K562 (cell line): ENCODE data around the gene ALOX5. TPM values are rescaled to one million over a fixed set of nuclear protein-coding genes. Genes with fewer than 3 reads are reported as not detected.

Experiments
- CBX3 ChIP-seq, 2 experiments: IDR thresholded peaks; 1 replicate in 1 of 2; 2 replicates in 1 of 2; pipeline ENCODE4 v1.6.1; 2012; ENCODE audit warnings: inconsistent platforms in 2 of 2, low read length in 2 of 2, borderline replicate concordance in 1 of 2, control low read depth in 1 of 2
- CUX1 ChIP-seq: fragments of 200-800 bp; sonication (Bioruptor generic); IDR thresholded peaks from 2 replicates; pipeline ENCODE4 v1.6.1; 2016; ENCODE audit warnings: missing genetic modification characterization, missing compliant biosample characterization
- CXXC5 ChIP-seq: fragments of 250-450 bp; sonication (Bioruptor Pico); IDR thresholded peaks from 2 replicates; pipeline ENCODE4 v1.8.0; 2022; ENCODE audit warnings: inconsistent platforms, mild to moderate bottlenecking, moderate library complexity
- DMBX1 ChIP-seq: fragments of 250-450 bp; sonication (Bioruptor Pico); IDR thresholded peaks from 2 replicates; pipeline ENCODE4 v1.8.0; 2022; ENCODE audit warnings: inconsistent platforms, mild to moderate bottlenecking, moderate library complexity, borderline replicate concordance
- E2F3 ChIP-seq: fragments of 250-450 bp; sonication (Bioruptor Pico); IDR thresholded peaks from 2 replicates; pipeline ENCODE4 v1.4.0; 2020; ENCODE audit warnings: mild to moderate bottlenecking
- ETV5 ChIP-seq: sonication (generic); formaldehyde crosslinking; IDR thresholded peaks from 2 replicates; pipeline ENCODE4 v1.4.0; 2020; ENCODE audit warnings: low read depth, mild to moderate bottlenecking, missing genetic modification reagents
- HMG20A ChIP-seq: fragments of 450-650 bp; formaldehyde crosslinking; conservative IDR thresholded peaks from 2 replicates; pipeline ENCODE4 v1.4.0; 2020; ENCODE audit warnings: mild to moderate bottlenecking, mixed read lengths
- IRF1 ChIP-seq: sonication (generic); formaldehyde crosslinking; IDR thresholded peaks from 2 replicates; pipeline ENCODE4 v1.8.0; 2022; ENCODE audit warnings: missing genetic modification reagents, mild to moderate bottlenecking, borderline replicate concordance
- MAFG ChIP-seq: fragments of 450-650 bp; conservative IDR thresholded peaks from 2 replicates; pipeline ENCODE4 v1.6.1; 2016; ENCODE audit warnings: missing genetic modification characterization, missing compliant biosample characterization
- MBD2 ChIP-seq: sonication (generic); IDR thresholded peaks from 2 replicates; pipeline ENCODE4 v1.6.1; 2016; ENCODE audit warnings: low read depth, borderline replicate concordance
- RCOR1 ChIP-seq, 2 experiments: IDR thresholded peaks; 2 replicates each; pipeline ENCODE4 v1.6.1; 2012; ENCODE audit warnings: low read depth in 2 of 2, low read length in 2 of 2, borderline replicate concordance in 1 of 2, improper control_type of control experiment in 1 of 2
- SRSF3 ChIP-seq: fragments of 200-400 bp; formaldehyde crosslinking; IDR thresholded peaks from 2 replicates; pipeline ENCODE4 v1.6.1; 2016; ENCODE audit warnings: mild to moderate bottlenecking, low read length, moderate library complexity; ENCODE audit not compliant: insufficient read depth
- ZBTB11 ChIP-seq, 3 experiments: fragments of 200-800 bp in 1 of 3; fragments of 250-450 bp in 1 of 3; fragments of 450-650 bp in 1 of 3; sonication (Bioruptor Pico) in 1 of 3; sonication (Bioruptor generic) in 1 of 3; formaldehyde crosslinking in 1 of 3; IDR thresholded peaks; 2 replicates each; pipeline versions ENCODE4 v1.6.1 to v1.8.0; 2016 to 2022; ENCODE audit warnings: mild to moderate bottlenecking in 2 of 3, missing genetic modification characterization in 2 of 3, missing compliant biosample characterization in 1 of 3, moderate library complexity in 1 of 3
- ZNF121 ChIP-seq: sonication (generic); formaldehyde crosslinking; conservative IDR thresholded peaks from 2 replicates; pipeline ENCODE4 v1.8.0; 2022; ENCODE audit warnings: missing genetic modification reagents
- ZNF780A ChIP-seq: fragments of 250-450 bp; sonication (Bioruptor Pico); IDR thresholded peaks from 2 replicates; pipeline ENCODE4 v1.5.0; 2021; ENCODE audit warnings: mild to moderate bottlenecking
- polyA plus RNA-seq, 8 experiments: library from polyadenylated mRNA; depleted of rRNA in 4 of 8; stranded (reverse) in 5 of 8; unstranded in 3 of 8; fragments of >200 nt; fragmentation: Nextera tagmentation in 2 of 8; fragmentation: Illumina TruSeq in 1 of 8; extraction: Ambion mirVana in 2 of 8; extraction: Trizol in 1 of 8; gene quantifications; 2 replicates each; pipeline versions ENCODE4 v1.2.1 to v1.2.3, GENCODE V29; 2011 to 2014; ENCODE audit warnings: inconsistent platforms in 1 of 8, missing spikeins in 1 of 8
- total RNA-seq, 7 experiments: library from RNA; depleted of rRNA in 6 of 7; stranded (reverse); fragments of >200 nt in 6 of 7; fragmentation: Illumina TruSeq in 2 of 7; extraction: Trizol in 2 of 7; gene quantifications; 2 replicates each; pipeline versions ENCODE4 v1.2.1 to v1.2.3, GENCODE V29; 2011 to 2021; ENCODE audit warnings: low replicate concordance in 1 of 7

Gene ALOX5
- total and polyA plus RNA-seq, 9 of the 15 experiments (the other 6 are each of a cell fraction or from before 2014, with no cell fraction given) = 0.10 to 2.4 (median 1.4) TPM

- TF ChIP-seq MBD2 (peak; percentile 47; the same call in 1 of the 2 replicates), CUX1 (peak; percentile 99), ETV5 (CRISPR knock-in tag) (no peak), SRSF3 (no peak), ZNF780A (CRISPR knock-in tag) (0 out of 2 replicates have a peak, but pooled peaks have one; percentile 72), CBX3 (IDR thresholded peaks at IDR 0.05; ENCODE audit: borderline replicate concordance in 1 of 2, low read length in 2 of 2) (peak in 1 of 2 experiments; percentile 25; a peak in 1 of 3 replicates), CXXC5 (CRISPR knock-in tag) (peak; percentile 93), ZBTB11 (CRISPR knock-in tag; IDR thresholded peaks at IDR 0.05) (peak in 1 of 3 experiments; percentile 93; a peak in 2 of 6 replicates), E2F3 (CRISPR knock-in tag) (peak; percentile 99), DMBX1 (CRISPR knock-in tag) (peak; percentile 99), ZNF121 (CRISPR knock-in tag) (no peak), HMG20A (CRISPR knock-in tag) (peak; percentile 82), IRF1 (CRISPR knock-in tag) (no peak), MAFG (tag) (peak; percentile 72; the same call in 1 of the 2 replicates), RCOR1 (IDR thresholded peaks at IDR 0.05; ENCODE audit: borderline replicate concordance in 1 of 2, low read depth in 2 of 2, low read length in 2 of 2) (0 out of 4 replicates have a peak, but pooled peaks of 1 of the 2 experiments have one; percentile 24)
Observed at GRCh38 chr10:45410807-45411606, 37.0 kb downstream of the ALOX5 start (continued).
